HG03135 (cell line): ENCODE results near the gene BTBD17.
"Not testable (repeated sequence)": the region's sequence is repeated elsewhere in the genome, so short reads cannot be mapped to it uniquely, and the experiment has no call there.

Experiments used
- ATAC-seq: cut with Tn5 transposase; IDR thresholded peaks from one replicate; pipeline ENCODE4 v1.9.1; 2021; ENCODE audit warnings: mild to moderate bottlenecking, moderate library complexity; ENCODE audit not compliant: unreplicated experiment

The BTBD17 gene, protein sequence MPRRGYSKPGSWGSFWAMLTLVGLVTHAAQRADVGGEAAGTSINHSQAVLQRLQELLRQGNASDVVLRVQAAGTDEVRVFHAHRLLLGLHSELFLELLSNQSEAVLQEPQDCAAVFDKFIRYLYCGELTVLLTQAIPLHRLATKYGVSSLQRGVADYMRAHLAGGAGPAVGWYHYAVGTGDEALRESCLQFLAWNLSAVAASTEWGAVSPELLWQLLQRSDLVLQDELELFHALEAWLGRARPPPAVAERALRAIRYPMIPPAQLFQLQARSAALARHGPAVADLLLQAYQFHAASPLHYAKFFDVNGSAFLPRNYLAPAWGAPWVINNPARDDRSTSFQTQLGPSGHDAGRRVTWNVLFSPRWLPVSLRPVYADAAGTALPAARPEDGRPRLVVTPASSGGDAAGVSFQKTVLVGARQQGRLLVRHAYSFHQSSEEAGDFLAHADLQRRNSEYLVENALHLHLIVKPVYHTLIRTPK

DNA sequence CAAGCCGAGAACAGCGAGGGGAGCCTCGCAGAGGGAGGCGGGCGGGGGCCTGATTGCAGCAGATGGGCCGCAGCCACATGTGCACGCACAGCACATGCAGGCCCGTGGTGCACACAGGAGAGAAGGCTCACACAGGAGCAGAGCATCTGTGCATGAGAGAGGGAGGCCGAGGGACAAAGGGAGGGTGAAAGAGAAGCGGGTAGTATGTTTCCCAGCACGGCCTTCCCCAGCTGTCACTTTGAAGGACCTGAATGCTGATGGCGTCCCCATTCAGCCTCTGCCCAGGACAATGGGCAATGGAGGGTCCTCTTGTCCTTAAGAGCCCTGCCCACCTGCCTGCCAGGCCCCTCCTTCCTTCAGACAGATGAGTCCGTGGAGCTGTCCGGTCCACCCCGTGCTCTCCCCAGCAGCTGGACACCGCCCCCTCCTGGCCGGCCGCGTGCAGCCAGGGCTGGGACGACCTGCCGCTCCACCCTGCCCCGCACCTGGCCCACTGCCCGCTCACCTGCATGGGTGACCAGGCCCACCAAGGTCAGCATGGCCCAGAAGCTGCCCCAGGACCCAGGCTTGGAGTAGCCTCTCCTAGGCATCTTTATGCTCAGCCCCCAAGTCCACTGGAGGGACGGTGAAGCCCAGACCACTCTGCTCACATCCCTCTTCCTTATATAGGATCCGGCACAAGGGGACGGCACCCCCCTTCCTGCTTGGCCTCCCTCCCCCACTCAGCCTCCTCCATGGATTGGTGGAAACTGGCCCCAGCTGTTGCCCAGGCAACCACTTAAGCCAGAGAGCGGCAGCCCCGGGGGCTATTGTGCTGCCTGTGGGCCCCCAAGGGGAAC lies at the start of gene BTBD17:
TSS of gene BTBD17 (minus strand) at position 639 of the 839 bp plus-strand sequence. CDS start at position 590, 49 bp downstream.
- no peak for ATAC-seq

DNA sequence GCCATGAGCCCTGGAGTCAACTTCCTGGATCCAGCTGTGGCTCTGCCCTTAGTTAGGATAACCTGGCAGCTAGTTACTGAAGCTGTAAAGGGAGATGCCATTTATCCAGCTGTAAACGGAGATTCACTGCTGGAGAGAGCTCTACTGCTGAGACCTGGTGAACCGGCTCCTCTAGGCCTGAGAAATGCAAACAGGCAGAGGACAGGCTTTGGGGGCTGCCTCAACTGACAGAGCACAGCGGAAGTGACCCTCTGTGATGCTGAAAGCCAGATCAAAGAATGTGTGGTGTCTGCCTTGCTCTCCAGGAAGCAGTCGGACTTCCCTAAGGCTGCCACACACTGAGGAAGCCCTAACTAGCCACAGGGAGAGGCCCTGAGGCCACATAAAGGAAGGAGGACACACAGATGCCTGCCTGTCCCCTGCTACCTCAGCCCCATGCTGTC lies 48.4 kb upstream of the BTBD17 start:
- no peak for ATAC-seq

DNA sequence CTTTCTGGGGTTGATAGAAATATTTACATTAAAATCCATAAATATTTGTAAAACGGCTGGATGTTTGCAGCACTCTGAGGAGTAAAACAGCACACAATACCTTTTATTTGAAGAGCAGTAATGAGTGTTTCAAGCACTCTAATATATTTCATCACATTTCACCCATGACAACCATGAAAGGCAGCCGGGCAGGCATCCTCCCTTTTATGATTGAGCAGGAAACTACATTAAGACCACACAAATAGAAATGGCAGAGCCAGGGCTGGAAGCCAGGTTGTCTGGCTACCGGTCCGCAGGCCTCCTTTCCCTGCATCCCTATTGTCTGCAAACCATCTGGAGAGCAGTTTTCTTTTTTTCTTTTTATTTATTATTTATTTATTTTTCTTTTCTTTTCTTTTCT lies 47.1 kb upstream of the BTBD17 start:
- ATAC-seq, result no peak

DNA sequence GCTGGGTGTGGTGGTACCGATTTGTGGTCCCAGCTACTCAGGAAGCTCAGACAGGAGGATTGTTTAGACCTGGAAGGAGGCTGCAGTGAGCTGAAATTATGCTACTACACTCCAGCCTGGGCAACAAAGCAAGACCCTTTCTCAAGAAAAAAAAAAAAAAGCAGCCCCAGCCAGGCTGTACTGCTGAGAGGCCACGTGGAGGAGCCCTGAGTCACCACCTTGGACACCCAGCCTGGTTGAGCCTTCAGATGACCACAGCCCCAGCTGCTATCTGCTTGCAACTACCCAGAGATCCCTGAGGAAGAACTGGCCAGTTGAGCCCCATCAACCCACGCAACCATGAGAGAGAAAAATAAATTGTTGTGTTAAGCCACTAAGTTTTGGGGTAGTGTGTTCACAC lies 46.6 kb upstream of the BTBD17 start:
- no peak for ATAC-seq

DNA sequence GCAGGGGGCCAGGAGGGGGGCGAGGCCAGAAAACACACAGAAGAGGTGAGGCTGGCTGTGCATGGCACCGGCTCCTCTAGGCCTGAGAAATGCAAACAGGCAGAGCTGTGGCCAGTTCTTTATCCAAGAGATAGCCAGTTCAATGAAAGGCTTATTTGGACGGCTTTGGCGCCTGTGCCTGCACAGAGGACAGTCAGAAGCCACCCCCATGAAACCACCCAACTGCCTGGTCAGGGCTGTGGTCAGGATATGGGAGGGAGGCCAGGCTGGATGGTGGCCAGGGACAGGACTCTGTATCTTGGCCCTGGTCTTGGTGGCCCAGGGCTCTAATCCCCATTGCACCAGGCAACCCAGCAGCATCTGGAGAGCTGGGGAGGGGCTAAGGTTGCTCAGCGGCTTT lies 45.7 kb upstream of the BTBD17 start:
- no peak for ATAC-seq

DNA sequence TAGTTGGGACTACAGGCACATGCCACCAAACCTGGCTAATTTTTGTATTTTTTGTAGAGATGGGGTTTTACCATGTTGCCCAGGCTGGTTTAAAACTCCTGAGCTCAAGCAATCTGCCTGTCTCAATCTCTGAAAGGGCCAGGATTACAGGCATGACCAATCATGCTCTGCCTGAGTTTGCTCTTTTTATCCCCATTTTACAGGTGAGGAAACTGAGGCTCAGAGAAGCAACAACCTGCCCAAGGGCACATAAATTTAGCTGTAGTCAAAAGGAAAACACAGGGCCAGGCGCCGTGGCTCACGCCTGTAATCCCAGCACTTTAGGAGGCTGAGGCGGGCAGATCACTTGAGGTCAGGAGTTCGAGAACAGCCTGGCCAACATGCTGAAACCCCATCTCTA lies 43.6 kb upstream of the BTBD17 start:
- not testable (repeated sequence) for ATAC-seq

DNA sequence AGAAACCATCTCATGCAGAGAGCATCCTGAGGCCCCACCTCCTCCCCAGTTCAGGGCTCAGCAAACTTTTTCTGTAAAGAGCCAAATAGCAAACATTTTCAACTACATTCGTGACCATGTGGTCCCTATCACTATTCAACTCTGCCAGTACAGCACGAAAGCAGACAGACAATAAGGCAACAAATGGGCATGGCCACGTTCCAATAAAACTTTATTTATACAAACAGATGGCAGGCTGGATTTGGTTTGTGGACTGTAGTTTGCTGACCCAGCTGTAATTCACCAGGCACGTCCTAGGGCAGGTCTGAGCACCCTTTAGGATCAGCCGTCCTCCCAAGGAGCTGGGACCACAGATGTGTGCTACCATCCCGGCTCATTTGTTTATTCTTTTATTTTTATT lies 43.1 kb upstream of the BTBD17 start:
- ATAC-seq, result no peak

DNA sequence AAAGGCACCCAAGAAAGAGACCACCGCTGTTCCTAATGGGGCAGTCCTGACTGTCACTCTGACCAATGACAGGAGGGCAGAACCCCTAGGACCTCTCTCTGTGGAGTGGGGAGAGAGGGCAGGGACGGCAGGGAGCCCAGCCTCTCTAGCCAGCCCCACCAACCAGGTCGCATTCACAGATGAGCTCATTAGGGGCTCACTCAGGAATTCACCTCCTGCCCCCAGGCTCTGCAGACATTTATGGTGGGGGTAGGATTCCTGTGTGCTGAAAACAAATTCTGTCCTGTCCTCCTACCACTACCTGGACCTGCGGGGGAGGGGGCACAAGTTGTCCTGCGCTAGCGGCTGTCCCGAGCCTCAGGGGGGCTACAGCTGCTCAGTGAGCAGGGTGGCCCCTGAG lies 42.5 kb upstream of the BTBD17 start:
- no peak for ATAC-seq

DNA sequence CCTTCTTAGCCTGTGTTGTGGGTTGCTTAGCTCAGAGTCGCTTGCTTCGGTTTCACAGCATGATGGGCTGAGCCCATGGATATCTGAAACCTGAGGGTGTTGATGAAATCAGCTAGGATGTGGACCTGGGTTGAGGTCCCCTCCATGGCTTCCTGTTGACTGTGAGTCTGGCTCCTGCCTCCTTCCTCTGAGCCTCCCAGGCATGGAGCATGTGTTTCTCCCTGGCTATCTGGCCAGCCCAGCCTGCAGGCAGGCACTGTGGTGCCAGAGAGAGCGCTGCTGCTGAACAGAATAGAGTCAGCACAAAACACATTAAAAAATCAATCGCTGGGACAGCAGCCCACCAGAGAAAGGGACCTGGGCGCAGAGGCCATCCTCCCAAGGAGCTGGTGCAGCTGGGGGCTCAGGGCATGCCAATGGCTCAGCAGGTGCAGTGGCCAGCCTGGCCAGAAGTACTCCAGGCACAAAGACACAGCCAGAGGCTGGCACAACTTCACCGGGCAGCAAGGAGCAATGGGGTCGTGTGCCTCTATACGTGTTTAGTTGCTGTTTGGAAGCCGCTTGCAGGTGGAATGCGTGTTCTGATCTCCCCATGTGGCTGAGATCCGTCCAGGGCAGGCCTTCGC lies 42.0 kb upstream of the BTBD17 start:
- no peak for ATAC-seq

DNA sequence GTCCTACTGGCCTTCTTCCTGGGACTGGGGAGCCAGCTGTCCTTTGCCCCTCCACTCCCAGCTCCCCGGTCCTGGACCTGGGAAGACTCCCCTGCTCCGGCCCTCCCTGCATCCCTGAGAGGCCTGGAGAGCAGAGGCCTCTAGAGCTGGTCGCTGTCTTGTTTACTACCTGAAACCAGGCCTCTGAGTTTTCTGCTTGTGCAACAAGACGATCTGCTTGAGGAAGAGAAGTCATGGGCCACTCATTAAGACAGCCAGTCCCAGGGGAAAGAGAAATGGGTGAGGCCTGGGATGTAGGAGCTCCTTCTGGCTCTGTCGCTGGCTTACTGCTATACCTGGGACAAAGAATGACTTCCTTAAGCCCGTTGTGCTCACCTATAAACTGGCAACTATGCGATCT lies 40.4 kb upstream of the BTBD17 start:
- no peak for ATAC-seq

DNA sequence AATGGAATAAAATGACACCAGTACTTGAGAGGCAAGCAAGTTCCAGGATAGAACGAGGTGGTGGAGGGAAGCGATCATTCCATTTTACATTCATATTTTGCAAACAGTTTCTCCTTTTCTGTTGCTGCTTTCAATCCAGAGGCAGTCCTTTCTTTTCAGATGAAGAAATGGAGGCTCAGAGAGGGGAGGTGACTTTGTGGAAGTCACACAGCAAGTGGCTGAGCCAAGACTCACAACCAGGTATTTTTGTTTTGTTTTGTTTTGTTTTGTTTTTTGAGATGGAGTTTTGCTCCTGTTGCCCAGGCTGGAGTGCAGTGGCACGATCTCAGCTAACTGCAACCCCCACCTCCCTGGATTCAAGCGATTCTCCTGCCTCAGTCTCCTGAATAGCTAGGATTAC lies 34.9 kb upstream of the BTBD17 start:
- no peak for ATAC-seq

DNA sequence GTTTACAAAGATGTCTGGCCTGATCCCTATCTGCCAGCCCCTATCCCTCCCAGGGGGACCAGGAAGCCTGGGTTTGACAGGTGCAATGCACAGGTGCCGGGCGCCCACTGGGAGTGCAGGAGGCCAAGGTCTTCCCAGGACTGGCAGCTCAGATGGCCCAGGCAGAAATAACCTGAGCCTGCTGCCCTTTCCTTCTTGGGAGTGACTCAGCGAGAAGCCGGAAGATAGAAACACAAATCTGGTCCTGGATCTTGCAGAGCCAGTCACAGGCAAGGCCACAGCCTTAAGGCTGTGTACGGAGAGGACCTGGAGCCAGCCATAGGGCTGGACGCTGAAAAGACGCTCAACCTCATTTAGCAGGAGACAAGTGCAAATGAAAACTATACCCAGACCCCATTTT lies 33.3 kb upstream of the BTBD17 start:
- no peak for ATAC-seq

DNA sequence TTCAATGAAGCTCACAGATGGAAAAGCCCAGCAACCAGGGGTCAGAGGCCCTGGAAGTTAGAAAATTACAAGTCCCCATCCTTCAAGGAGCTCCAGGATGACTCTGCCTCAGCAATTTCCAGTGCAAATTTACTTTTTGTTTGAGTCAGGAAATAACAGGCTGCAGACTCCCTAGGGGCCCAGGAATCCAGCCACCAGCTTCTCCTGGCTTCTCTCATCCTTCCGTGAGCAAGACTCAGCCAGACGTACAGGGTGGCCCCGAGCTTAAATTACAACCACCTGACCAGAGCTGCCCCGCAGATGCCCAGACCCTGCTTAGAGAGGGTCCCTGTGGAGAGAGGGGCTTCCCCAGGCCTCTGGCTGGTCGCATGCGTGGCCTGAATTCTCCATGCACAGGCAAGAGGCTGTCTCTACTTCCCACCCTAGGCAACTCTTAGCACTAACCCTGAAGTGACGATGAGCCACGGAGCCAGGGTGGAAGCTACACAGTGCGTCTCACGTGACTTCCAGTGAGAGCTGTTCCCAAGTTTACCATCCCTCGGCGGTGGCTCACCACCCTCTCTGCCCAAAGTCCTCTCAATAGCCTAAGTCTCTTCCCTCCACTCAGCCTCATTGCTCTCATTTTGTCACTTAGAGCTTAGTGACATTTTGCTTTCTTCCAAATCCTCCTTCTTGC lies 32.7 kb upstream of the BTBD17 start:
- ATAC-seq, result no peak

DNA sequence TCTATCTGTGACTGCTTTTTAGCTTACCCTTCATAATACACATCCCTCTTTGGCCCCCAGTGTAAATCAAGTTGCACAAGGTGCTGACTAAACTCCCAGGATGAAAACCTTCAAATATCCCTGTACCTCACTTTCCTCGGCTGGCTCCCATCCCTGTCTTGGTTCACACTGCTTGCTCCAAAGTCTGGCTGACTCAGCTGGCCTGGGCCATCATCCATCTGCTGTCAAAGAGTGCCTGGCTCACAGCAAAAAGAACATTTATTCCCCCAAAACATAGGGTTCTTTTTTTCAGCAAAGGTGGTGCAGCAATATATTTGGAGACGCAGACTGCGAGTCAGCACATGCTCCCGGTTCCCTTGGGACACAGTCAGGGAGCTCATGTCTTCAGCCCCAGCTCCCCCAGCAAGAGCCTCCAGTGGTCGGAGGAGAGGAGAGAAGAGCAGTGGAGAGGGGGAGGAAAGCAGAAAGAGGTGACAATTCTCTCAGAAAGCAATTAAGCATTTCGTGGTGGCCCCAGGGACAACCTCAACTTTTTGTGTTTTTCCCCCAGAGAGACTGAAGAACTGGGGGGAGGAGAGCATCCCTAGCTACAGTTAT lies 31.8 kb upstream of the BTBD17 start:
- ATAC-seq, result no peak

DNA sequence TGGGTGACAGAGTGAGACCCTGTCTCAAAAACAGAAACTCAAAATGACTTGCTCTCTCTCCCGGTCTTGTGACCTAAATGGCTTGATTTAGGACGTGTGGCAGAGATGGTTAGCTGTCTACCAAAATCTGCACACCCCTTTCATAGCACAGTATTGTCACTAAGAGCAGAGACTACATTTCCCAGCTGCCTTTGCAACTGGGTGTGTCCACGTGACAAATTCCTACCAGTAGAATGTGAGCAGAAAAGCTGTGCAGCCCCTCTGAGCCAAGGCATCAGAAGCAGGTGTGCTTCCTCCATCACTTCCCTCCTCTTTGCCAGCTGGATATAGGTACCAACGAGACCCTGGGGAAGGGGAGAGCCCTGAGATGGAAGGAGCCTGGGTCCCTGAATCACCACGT lies 31.2 kb upstream of the BTBD17 start:
- no peak for ATAC-seq

DNA sequence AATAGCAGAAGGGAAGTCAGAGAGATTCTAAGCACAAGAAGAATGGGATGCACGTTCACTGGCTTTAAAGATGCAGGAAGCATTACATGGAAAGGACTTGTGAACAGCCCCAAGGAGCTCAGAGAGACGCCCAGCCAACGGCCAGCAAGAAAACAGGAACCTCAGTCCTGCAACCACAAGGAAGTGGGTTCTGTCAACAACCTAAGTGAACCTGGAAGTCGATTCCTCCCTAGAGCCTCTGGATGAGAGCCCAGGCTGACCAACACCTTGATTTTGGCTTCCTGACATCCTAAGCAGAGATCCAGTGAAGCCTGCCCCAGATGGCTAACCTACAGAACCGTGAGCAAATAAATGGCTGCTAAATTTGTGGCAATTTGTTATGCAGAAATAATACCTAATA lies 30.1 kb upstream of the BTBD17 start:
- ATAC-seq, result no peak

DNA sequence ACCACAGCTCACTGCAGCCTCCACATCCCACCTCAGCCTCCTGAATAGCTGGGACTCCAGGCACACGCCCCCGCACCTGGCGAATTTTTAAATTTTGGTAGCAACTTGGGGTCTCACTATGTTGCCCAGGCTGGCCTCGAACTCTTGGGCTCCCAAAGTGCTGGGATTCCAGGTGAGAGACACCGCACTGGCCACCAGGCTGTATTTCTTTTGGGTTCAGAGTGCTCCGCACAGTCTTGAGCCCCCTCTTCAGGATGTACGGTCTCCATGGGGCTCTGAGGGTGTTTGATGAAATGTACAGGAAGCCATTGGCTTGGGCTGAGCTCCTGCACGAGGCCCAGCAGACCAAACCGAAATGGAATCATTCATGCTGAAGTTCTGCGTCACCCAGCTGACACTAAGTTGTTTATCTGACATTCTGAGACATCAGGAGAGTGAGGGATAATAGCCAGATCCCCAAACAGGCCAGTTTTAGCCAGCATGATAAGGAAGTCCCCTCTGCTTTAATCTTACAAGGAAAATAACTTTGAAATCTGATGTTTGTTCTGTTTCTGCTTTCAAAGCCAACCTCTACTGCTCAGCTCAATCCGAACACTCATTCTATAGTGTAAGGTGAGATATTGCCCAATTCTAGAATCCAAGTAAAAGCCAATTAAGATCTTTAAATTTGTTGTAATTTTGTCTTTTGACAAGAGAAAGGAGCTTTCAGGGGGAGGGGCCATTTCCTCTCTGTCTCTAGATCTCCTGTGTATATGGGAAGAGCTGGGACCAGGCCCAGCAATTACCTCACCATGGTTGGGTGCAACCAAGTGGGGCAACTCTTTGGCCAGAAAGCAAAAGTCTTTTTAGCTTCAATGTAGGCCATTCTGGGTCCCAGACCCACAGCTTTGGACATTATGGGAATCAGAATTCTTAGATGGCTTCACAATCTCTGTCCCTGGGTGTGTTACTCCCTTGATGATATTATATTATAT lies 29.3 kb upstream of the BTBD17 start:
- ATAC-seq, result no peak

DNA sequence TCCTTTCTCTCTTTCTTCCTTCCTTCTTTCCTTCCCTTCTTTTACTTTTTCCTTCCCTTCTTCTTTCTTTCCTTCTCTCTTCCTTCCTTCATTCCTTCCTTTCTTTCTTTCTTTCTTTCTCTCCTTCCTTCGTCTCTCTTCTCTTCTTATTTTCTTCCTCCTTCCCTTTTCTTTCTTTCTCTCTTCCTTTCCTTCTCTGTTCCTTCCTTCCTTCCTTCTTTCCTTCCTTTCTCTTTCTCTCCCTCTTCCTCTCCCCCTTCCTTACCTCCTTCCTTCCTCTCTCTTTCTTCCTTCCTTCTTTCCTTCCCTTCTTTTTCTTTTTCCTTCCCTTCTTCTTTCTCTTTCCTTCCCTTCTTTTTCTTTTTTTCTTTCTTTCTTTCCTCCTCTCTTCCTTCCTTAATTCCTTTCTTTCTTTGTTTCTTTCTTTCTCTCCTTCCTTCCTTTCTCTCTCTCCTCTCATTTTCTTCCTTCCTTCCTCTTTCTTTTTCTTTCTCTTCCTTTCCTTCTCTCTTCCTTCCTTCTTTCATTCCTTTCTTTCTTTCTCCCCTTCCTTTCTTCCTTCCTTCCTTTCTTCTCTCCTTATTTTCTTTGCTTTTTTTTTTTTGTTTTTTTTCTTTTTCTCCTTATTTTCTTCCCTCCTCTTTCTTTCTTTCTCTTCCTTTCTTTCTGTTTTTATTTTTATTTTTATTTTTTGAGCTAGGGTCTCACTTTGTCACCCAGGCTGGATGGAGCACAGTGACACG lies 28.4 kb upstream of the BTBD17 start:
- no peak for ATAC-seq
